Inflammatory macrophage treated with lipopolysaccharide for 1 hour (primary cell): ENCODE data around the gene EIF1B.

Experiments used
- DNase-seq, 2 donors: peaks; one replicate each; pipeline ENCODE4 v3.0.0-alpha.2; 2020 to 2022

Gene EIF1B

DNA sequence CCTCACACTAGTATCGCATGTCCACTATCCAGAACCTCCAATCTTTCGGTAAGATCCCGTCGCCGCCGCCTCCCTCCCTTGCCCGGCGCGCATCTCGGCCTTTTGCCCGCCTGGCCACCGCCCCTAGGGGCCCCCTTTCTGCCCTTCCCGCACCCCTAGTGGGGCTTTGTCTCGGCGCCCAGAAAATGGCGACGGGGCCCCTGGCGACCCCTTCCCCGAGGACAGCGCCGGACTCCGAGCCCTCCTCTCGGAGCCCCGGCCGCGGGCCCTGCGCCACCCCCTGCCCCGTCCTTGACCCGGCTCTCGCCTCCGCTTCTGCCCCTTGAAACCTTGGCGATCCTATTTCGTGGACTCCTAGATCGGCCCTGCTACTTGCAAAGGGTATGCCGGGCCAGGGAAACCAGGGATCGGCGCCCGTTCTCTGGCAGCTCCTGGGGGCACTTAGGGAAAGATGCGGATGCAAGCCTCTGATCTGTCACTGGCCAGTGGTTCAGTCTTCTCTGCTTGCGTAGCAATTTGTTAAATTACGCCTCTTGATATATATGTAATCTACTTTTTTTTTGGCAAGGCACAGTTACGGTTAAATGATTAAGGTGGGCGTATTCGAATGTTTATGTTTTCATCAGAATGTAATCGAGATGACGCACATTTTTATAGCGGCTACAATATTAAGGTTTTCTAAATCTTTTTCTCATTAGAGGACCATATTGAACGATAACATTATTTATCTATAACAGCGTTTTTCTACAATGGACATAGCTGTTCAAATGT is 603 bp downstream of the EIF1B start:
- peak; percentile 52 to 58 for DNase-seq

DNA sequence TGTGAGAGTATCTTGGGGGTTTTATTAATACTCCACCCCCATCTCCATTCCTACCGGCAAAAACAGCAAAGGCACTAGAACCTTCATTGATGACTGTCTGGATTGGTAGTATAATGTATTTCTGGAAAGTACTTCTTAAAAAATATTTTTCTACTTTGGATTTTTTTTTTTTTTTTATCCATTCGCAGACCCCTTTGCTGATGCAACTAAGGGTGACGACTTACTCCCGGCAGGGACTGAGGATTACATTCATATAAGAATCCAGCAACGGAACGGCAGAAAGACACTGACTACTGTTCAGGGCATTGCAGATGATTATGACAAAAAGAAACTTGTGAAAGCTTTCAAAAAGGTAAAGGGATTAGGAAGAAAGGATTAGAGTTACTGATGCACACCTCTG is 1.2 kb downstream of the EIF1B start:
- peak in 1 of 2 donors; percentile 48 for DNase-seq

DNA sequence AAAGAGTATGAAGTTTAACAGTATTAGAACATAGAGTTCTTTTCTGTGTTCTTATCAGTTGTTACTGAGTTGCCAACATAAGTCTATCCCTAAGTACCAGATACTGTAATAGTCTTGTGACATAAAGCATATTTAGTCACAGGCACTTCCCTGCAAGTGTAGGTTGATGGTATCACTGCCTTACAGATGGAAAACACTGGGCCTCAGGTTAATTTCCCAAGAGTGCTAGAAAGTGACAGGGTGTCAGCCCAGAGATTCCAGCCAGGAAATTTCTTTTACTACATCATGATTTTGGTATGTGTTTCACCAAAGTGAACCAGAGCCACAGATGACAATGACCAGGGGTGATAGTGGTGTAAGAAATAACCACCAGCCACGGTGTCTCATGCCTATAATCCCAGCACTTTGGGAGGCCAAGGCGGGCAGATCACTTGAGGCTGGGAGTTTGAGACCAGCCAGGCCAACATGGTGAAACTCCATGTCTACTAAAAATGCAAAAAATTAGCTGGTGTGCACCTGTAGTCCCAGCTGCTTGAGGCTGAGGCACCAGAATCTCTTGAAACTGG is 3.2 kb downstream of the EIF1B start:
- DNase-seq: peak; percentile 63 to 89

DNA sequence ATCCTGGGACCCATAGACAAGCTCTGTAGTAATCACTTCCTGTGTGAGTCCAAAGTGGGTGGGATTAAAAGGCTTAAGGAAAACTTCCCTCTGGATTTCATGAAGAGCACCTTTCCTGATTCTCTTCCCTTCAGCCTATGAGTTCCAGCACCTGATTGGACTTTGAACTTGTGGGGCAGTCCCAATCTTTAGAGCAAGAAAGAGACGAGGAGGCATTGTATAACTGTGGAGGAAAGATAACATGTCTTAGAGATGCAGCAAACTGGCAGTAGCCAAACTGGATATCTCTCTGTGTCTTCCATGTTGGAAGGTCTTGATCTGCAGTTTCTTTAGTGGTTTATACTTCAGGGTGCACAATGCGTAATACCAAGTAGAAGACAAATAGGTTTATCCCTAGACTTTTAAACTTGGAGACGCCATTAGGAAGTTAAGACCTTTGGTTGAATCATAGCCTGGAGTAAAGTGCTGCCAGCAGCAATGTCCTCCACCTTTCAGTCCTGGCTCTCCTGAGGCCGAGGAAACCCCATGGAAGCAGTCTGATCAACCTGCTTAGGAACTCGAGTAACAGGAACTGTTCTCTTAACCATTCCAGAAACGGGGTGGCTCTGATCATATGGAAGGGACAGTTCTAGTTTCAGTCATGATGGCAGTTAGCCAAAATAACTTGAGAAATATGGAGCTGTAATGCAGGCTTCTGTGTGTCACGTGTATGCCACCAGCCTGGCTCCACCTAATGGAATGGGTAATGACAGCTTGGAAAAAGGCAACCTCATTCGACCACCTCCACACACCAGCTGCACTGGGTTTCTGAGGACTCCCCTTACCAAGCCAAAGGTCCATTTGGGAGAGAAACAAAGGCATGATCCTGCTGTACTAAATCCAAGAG is 4.7 kb downstream of the EIF1B start:
- DNase-seq: peak; percentile 85 to 92

DNA sequence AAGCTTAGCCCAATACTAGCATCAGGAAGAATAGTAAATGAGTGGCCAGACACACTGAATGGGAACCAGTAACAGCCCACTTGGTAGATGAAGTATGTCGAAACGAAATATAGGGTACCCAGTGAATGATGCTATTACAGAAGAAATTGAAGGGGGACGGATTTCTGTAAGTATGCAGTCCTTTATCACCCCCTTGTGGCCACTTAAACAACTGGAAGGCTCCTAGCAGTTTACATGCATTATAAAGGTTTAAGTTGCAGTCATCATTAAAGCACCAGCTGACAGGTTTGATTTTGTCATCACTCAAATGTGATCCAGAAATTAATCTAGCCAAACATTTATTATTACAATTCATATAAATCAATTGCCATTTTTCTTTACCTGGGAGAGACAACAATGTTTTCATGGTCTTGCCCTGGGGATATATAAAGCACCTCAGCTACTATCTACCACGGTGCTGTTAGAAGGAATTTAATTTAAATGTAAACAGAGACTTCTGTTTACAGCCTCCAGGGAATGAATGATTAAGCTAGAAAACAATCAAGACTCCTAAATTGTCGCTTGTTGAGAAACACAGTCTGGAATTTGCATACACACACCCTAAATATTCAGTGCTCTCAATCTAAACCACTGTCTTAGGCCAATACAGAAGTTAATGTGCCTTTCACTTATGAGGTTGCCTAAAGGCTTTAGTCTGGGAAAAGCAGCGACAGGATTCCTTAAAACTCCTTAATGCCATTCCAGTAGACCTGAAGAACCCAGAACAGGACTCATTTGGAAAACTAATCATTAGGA is 7.8 kb downstream of the EIF1B start:
- DNase-seq: peak; percentile 48 to 88

DNA sequence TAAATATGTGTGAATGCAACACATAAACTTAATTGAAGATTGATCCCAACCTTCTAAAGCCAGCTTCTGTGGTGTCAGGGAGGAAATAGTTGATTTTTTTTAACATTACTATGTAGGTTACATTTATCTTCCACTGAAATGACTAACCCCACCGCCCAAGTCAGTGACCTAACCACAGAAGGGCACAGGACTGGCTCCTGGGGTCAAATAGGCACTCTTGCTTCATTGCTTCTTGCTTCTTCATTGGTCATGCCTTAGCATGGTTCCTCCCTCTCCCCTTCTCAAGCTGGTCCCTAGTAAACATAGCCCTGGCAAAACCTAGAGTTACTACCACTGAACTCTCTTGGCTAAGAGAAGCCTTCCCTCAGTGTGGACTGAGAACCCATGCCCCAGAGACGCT is 12.3 kb downstream of the EIF1B start:
- DNase-seq: no peak

DNA sequence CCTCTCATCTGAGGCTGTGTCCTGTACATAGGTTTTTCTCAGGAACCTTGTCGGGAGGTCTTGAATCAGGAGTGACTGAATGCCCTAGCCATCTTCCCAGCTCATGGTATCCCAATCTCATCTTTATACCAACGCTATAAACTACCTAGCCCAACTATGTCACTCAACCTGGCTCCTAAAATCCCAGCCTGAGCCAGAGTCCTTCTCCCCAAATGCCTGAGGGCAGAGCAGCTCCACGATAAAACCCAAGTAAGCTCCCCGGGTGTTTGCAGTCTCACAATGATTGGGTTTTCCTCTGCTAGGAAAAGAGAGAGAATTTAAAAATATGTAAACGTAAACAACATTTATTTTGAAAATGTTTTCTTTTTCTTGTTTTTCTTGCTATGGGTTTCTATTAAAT is 14.4 kb downstream of the EIF1B start:
- DNase-seq: no peak

DNA sequence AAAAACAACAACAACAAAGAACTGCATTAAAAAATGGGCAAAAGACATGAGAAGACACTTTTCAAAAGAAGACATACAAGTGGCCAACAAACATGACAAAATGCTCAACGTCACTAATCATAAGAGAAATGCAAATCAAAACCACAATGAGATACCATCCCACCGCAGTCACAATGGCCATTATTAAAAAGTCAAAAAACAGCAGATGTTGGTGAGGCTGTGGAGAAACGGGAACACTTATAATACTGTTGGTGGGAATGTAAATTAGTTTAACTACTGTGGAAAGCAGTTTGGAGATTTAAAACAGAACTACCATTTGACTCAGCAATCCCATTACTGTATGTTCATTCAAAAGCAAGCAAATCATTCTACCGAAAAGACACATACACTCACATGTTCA is 15.1 kb downstream of the EIF1B start:
- no peak for DNase-seq

DNA sequence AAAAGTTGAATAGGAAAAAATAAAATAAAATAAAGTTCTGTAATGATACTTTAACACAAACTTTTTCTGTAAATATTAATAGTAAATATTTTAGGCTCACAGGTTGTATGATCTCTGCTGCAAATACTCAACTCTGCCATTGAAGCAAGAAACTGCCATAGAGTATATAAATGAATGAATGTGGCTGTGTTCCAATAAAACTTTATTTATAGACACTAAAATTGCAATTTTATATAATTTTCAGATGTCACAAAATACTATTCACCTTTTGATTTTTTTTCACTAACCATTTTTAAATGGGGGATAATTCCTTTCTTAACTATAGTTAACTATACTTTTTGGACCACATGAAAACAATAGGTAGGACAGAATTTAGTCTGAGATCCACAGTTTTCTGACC is 16.0 kb downstream of the EIF1B start:
- DNase-seq: no peak

DNA sequence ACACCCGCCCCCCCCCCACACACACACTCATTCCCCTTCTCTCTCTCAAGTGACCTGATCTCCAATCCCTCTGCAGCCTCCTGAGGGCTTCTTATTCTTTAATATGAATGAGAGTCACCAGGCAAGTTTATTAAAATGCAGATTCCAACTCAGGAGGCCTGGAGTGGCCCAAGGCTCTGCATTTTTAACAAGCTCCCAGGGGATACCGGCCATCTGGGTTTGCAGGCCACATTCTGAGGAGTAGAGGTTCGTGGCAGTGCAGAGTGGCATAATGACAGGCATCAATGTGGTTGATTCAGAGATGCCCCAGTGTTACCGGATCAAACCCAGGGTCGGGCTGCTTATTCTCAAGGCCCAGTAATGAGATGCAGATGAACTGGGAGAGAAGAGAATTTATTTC is 18.9 kb downstream of the EIF1B start:
- no peak for DNase-seq

DNA sequence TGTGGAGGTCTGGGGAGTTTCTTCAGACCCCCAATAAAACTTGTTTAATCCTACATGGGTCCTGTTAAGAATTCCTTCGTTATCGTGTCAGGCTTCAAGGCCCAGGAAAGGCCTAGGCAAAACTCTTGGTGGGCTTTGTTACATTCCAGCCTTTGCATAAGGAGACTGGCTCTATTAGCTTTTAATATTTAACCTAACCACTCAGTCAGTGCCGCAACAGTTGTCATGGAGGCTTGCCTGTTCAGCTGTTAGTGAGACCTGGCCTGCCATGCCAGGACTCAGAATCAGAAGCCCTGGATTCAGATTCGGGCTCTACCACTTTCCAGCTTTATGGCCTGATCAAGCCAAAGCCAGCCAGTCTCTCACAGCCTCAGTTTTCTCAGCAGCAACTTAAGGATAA is 19.6 kb downstream of the EIF1B start:
- DNase-seq: no peak

DNA sequence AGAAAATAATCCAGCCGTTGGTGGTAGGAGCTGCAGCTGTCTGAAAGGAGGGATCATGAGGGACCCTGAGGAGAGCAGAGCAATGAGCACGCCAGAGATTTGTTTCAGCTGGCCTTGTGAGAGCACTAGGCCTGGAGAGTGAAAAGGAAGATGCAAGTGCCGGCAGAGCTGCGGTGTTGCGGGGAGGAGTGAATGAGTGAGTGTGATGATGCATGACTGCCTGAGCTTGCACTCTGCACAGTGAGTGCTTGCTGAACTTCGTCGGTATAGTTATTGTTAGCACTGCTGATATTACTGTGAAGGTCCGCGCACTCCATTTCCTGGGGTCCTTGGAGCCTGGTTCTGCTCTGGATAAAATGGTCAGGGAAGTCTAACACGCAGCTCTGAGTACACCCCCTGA is 23.2 kb downstream of the EIF1B start:
- no peak for DNase-seq

DNA sequence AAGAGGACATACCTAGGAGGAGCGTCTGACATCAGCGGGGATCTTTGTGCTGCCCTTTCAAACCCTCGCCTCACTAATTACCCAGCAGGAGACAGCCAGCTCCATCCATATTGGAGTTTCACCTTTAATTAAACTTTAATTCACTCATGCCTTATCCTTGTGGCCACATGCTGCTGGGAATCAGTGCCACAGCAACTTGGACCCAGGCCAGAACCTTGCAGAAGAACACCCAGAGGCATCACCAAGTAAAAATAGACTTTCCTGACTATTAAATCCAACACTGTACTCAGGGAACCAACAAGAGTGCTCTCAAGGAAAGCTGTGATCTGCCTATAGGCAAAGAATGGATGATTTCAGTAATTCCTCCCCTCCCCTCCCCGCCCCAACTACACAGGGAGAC is 23.9 kb downstream of the EIF1B start:
- no peak for DNase-seq

DNA sequence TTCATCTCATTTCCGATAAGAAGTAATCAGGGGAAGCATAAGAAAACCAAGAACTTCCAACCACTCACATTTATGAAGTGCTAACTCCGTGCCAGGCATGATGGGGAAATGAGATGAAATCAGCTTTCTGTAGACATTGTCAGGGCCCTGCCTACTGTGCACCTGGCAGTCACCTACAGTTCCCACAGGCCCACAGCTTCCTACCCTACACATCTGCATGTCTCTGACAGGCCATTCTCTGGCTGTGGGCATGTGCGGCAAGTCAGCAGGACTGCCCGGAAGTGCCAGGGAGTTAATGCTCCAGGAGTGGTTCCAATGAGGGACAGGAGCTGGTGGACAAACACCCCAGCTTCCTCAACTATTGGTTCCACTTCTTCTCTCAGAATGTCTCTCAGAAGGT is 24.3 kb downstream of the EIF1B start:
- DNase-seq: no peak

DNA sequence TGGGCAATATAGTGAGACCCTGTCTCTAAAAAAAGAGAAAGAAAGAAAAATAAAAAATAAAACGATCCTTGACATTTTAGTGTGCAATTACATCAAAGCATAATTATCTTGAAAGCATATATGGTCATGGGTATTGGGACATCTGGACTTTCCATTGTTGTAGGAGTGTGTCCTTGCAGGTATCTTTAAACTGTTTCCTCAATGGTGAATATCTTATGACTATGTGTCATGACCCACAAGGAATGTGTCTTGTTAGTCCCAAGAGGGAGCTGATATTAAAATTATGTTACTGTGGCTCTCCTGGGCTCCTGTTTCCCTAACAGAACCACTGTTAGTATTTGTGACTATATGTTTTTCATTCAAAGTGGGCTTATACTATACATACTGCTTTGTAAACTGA is 26.6 kb downstream of the EIF1B start:
- DNase-seq: peak in 1 of 2 donors; percentile 49

DNA sequence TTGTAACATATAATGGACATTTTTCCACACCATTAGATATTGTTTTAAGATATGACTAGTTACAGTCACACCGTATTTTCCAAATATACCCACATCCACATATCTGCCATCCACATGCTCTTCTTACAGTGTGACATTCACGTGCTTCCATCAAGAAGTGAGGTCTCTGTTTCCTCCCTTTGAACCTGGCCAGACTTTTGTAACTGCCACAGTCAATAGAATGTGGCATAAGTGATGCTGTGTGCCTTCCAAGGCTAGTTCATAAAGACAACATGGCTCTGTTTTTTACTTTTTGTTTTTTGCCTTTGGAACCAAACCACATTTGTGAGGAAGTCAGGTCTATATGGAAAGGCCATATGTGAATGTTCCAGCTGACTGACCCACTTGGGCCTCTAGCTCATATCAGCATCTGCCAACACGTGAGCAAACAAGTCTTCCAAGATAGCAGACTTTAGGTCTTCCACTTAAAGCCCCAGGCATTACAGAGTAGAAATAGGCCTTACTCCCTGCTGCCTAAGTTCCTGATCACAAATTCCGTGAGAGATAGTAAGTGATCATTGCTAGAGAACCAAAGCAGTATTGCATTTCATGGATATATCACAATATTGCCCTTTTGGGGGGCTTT is 27.1 kb downstream of the EIF1B start:
- no peak for DNase-seq

DNA sequence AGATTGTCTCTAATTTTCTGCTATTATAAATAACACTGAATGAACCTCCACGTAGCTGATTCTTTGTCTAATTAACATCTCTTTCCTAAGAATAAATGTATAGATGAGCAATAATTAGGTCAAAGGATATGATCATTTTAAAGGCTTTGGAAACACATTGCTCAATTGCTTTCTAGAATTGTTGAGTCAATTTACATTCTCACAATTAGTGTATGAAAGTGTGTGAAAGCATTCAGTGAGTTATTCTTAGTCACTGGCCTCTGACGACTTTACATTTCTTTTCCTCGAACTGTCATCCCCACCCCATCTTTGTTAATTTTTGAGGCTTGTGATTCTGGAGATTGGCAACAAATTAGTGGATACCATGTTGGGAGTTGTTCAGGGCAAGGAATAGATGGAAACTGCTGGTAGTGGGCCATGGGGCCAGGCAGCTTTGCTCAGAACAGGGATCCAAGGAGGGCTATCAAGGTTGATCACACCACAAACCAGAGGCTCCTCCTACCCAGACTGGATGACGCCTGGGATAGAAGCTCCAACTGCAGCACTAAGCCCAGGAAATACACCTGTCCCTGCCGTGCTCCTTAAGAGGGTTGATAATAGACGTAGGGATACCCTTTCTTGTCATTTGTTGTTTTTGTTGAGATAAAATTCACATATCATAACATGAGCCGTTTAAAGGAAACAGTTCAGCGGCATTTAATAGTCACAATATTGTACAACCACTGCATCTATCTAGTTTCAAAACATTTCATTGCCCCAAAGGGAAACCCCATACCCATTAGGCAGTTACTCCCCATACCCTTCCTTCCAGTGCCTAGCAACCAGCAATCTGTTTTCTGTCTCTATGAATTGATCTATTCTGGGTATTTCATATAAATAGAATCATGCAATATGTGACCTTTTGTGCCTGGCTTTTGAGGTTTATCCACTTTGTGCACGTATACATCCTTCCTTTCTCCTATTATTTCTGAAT is 27.9 kb downstream of the EIF1B start:
- no peak for DNase-seq

DNA sequence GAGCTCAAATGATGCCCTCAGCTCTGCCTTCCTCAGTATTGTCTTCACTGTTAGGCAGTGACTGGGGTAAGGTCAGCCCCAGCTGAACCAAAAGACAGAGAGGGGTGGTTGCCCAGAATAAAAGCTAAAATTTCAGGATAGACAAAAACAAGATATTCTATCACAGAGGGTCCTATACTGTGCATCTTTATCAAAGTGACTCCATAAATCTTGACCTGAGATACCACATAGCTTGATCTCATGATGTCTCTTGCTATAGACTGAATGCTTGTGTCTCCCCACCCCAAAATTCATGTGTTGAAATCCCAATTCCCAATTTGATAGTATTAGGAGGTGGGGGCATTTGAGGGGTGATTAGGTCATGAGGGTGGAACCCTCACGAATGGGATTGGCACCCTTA is 30.4 kb downstream of the EIF1B start:
- no peak for DNase-seq

DNA sequence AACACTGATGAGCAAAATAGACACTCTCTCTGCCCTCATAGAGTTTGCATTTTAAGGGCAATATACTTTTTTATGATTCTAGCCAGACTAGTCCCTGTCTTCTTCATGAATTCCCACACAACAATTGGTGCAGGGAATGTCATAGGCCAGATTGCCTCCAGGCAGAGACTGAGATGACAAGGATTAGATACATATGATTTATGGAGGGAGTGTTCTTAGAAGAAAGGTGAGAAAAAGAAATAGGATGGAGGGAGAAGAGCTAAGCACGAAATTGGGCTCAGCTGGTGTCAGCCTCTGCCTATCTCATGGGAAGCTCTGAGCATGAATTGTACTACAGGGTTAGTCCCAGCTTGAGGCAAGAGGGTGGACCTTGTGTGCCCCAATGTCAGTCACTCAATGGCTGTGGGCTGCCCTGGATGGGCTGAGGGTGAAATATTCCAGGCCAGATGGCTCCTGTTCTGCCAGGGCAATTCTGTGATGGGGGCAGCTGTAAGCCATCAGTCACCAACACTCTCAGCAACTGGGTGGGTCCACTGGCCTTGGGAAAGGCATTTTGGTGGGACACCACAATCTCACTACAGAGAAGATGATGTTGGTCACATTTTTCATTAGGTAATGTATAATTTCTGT is 31.1 kb downstream of the EIF1B start:
- no peak for DNase-seq

DNA sequence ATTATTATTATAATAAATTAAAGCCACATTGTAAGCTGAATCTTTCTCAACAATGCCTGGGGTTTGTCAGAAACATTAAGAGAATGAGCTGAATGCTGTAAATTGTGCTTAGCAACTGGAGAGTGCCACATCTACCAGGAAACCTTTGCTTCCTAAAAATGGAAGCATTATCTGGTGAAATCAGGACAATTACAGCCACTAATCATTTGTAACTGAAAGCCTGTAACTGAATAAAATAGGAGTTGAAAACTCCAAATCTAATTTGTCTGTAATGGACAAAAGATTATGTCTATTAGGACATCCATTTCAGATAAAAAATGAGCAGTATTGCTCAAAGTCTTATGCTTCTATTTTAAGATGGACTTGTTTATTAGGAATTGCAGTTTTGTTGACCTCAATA is 32.2 kb downstream of the EIF1B start:
- DNase-seq: no peak

DNA sequence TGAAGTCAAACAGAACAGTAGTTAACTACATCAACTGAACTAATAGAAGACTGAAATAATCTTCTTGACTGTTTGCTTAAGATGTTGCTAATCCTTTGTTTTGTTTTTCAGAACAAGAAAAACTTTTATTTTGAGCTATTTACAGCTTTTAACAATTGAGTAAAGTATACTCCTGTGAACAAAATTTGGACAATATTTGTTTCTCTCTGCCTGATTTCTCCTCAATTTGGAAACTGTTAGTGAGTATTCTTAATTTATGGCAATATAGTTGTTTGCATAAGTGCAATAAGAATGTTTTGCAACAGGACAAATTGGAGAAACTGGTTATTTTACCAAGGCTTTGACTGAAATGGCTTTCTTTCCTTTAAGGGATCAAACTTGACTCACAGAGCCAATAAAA is 41.0 kb downstream of the EIF1B start:
- no peak for DNase-seq
